GM18508 (cell line): ENCODE data around the gene SLC34A1.
A peak's percentile ranks its signal among the peaks of the same experiment; 100 is the strongest.

Experiments used
- ATAC-seq: cut with Tn5 transposase; IDR thresholded peaks from one replicate; pipeline ENCODE4 v1.9.1; 2021; ENCODE audit warnings: moderate number of reproducible peaks; ENCODE audit not compliant: insufficient read depth, unreplicated experiment

Gene SLC34A1

GRCh38 chr5:177429248-177430040 is 45.2 kb downstream of the SLC34A1 start:
- ATAC-seq: no peak

GRCh38 chr5:177430140-177430951 is 46.1 kb downstream of the SLC34A1 start:
- no peak for ATAC-seq

GRCh38 chr5:177430972-177431316 is 46.7 kb downstream of the SLC34A1 start:
- no peak for ATAC-seq

- peak; percentile 28 for ATAC-seq
Observed at GRCh38 chr5:177431317-177432142, 47.3 kb downstream of the SLC34A1 start.

GRCh38 chr5:177432143-177432838 is 48.1 kb downstream of the SLC34A1 start:
- ATAC-seq: no peak

GRCh38 chr5:177432839-177433657 is 48.8 kb downstream of the SLC34A1 start:
- no peak for ATAC-seq

- no peak for ATAC-seq
Observed at GRCh38 chr5:177433658-177434217, 49.5 kb downstream of the SLC34A1 start.

GRCh38 chr5:177434437-177434836 is 50.2 kb downstream of the SLC34A1 start:
- no peak for ATAC-seq

GRCh38 chr5:177434942-177435738 is 50.9 kb downstream of the SLC34A1 start:
- no peak for ATAC-seq

GRCh38 chr5:177435847-177436536 is 51.8 kb downstream of the SLC34A1 start:
- ATAC-seq: no peak

- ATAC-seq: no peak
Observed at GRCh38 chr5:177437623-177438022, 53.4 kb downstream of the SLC34A1 start.

GRCh38 chr5:177438468-177438867 is 54.2 kb downstream of the SLC34A1 start:
- ATAC-seq: no peak

- ATAC-seq: no peak
Observed at GRCh38 chr5:177439518-177440053, 55.4 kb downstream of the SLC34A1 start.

GRCh38 chr5:177440211-177440989 is 56.2 kb downstream of the SLC34A1 start:
- ATAC-seq: no peak

- no peak for ATAC-seq
Observed at GRCh38 chr5:177440990-177441780, 57.0 kb downstream of the SLC34A1 start.
